Stimulated activated CD8-positive, alpha-beta memory T cell treated with anti-CD3 and anti-CD28 coated beads, Interleukin-12 subunit alpha, Interleukin-12 subunit beta, amount 100 ng/mL, for 4 hours (primary cell): Measurements from ENCODE around the gene EPS8L1.
"Not testable (repeated sequence)": the region's sequence is repeated elsewhere in the genome, so short reads cannot be mapped to it uniquely, and the experiment has no call there.

Source experiments
- DNase-seq: peaks from one replicate; pipeline ENCODE4 v3.0.0-alpha.2; 2020; ENCODE audit warnings: low read depth

Gene EPS8L1

DNA sequence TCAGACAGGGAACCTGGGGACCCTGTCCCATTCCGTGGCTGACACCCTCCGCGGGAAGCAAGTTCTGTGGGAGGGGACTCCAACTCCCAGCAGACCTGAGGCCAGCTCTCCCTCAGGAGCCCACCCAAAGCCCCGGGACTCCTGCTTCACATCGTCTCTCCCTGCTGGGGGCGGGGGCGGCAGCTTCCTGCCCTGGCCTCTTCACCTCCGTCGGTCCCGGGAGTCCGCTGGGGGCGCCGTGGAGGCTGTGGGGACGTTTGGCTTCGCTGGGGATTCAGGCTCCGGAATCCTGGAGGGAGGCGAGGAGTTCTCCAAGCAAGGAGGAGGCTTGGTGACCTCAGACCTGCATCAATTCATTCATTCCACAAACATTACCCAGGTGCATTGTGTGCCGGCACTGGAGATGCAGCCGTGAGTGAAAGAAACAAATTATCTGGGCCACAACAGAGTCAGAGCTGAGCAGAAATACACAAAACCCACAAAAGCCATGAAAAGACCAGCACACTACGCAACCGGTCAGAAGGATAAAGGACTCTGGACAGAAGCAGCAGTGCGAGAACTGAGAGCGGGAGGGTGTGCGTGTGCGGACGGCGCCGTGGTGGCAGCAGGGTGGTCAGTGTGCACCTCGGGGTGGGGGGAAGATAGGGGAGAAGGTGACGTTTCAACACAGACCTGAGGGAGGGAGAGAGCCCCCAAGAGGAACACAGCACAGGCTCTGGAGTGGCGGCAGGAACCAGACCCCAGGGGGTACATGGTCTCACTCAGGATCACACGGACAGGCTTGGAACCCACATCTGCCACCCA is 19.0 kb downstream of the EPS8L1 start:
- DNase-seq, result no peak

DNA sequence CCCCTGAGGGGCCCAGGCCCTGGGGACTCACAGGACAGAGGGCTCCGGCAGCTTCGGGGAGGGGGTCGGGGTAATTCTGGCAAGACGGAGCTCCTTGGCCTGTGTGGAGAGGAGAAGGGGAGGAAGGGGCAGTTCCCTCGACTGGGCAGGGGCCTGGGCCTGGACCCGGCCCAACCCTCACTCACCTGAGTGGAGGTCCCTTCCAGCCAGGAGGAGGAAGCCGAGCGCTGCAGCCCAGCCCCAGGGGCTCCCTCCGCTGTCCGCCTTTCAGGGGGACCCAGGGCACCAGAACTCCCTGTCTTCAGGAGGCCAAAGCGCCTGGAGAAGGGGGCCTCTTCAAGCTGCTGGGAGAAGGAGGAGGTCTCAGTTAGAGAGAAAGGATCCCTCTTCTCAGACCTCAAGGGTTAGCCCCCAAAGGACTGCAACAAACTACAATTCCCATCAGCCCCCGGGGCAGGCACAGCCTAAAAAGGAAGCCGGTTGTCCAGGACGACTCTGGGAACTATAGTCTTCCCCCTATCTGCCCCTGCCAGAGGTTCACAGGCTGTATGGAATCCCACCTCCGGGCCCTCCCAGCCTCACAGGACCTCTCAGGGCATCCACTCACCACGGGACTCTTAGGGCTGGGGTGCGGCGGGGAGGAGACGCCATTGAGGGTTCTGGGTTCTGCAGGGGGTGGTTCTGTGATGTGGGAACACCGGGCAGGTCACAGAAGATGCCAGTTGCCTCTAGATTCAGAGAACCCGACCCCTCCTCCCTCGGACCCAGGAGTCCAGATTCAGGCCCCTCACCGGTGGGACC is 19.8 kb downstream of the EPS8L1 start:
- DNase-seq, result no peak

DNA sequence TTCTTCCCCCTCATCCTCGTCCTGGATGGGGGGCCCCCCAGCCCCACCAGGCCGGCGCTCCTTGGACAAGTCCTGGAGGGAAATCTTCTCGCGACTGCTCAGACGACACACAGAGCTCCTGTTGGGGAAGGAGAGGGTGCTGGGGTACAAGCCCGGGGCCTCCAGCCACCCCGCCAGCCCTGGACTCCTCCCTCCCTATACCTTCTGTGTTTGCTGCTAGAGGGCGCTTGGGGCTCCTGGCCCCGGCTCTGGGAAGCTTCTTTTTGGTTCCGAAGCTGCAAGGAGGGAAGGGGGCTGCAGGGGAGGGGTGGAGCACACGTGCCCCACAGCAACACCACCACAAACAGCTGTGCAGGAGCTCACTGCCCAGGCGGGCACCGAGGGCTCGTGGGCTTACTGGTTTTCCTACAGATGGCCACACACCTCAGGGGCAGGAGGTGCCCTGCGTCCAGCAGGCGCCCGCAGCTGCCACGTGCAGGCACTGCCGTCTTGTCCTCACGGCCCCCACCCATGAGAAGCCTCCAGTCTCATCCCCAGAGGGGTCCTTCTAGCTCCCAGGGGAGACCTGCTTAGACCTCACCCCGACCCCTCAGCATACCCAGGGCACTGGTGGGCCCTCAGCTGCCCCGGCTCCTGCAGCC is 20.5 kb downstream of the EPS8L1 start:
- no peak for DNase-seq

DNA sequence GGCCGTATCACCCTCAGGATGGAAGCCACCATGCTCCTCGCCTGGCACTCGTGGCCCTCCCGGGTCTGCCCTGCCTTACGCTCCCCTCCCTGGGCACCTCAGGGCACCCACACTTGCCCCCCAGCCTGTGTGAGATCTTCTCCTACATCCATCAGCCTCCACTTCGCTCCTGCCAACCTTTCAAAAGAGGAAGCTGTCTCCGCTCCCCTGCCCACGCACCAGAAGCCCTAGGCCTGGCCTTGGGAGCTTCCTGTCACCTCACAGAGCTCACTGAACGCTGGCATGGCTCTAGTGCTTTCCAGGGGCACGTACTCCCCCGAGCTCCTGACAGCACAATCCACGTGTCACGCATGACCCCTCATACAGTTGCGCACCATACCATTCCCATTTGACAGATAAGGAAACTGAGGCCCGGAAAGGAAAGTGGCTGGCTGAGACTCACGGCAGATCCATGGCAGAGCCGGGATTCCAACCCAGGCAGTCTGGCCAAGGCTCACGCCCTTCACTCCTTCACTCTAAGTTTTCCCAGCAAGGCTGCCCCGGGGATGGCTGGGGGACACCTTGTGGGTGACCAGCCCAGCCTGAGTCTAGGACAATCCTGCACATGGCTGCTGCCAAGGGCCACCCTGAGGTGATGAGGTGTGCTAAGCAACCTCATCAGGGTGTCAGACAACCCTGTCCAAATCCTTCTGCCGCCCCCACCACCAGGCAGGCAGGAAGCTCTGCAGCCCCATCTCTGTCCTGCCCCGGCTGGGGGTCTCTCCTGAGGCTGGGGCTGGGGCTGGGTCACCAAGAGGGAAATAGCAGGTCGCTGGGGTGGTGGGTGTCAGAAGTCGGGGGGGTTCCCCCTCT is 22.4 kb downstream of the EPS8L1 start:
- DNase-seq, result no peak

DNA sequence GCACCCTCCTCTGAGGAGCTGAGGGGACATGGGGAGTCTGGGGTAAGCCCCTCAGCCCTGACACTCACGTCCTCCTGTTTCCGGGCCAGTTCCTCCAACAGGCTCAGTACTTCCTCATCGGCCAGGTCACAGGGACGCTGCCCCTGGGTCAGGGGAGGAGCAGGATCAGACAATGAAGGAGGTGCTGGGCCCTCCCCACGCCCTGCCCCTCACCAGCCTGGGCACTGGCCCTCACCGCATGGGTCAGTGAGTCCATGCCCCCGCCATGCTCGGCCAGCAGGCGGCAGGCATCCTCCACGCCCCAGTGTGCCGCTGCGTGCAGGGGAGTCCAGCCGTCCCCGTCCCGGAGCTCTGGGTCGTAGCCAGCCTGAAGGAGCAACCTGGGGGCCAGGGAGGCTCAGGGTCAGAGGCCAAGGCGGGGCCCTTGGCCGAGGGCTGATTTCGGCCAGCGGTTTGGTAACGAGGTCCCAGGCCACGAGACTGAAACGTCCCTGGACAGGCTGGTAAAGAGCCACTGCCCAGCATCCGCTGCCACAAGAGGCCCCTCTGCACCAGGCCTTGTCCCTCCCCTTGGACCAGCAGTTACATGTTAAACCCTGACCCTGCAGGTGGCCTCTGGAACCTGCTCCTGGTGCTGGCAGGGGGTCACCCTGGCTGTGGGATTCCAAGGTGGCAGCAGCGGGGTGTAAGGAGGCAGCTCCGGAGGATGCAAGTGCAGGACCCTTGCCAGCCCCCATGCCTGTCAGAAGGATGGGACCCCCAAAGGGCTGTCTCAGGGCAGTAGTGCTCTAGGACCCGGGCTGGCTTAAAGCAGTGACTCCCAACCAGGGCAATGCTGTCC is 23.3 kb downstream of the EPS8L1 start:
- no peak for DNase-seq

DNA sequence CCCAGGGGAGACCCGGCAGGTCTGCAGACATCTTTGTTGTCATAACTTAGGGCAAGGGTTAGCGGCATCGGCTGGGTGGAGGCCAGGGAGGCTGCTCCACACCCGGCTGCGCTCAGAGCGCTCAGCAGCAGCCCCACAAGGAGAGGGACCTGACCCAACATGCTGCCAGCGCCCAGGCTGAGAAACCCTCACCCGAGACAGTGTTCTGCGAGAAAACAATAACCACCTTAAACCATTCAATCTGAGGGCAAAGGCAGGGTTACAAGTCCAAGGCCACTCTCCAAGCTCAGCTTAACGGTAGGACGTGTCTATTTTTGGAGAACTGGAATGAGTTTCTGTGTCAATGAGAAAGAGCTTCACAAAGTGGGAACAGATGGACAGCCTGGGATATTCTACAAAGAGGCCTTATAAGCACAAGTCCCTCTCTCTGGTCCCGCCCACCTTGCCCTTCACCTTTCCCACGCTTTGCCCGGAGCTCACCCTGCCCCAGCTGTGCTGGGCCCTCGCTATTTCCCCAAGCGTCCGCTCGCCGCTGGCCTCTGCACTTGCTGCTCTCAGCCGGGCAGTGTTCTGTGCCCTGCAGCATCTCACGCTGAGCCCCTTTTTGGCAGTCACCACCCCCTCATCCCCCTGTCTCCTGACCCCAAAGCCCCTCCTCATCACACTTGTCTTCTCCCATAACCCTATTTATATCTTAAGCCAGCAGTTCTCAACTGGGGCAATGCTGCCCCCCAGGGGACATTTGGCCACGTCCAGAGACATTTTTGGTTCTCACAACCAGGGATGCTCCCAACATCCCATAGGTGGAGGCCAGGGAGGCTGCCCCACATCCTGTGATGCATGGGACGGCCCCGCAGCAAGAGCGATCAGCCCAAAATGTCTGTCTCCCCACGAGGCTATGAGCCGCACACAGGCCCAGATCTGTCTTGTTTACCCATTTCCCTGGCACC is 24.2 kb downstream of the EPS8L1 start:
- no peak for DNase-seq

DNA sequence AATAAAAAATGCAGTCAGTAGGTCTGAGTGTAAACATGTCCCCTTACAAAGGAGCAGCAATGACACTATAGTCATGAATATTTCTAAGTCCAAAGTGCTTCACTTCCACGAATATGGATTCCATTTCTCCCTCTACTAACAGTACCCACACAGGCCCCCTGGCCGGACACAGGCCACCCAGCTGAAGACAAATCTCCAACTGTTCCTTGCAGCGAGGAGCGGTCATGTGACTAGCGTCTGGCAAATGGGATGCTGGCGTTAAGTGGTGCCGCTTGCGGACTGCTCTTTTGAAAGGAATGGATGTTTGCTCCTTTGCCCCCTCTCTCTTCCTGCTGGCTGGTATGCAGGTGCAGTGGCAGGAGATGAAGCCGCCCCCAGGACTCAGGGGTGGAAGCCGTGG is 25.6 kb downstream of the EPS8L1 start:
- no peak for DNase-seq

DNA sequence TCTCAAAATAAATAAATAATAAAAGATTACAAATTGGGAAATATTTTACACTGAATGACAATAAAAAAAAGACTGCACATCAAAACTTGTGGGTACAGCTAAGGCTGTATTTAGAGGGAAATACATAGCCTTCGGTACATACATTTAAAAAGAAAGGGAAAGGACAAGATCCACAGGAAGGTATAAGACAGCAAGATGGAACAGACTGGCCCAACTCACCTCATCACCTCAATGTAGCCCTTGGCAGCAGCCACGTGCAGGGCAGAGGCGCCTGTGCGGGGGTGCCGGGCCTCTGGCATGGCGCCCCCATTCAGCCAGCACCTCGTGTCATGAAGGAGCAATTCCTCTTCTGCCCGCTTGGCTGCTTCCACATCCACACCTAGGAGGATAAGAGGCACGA is 27.5 kb downstream of the EPS8L1 start:
- no peak for DNase-seq

DNA sequence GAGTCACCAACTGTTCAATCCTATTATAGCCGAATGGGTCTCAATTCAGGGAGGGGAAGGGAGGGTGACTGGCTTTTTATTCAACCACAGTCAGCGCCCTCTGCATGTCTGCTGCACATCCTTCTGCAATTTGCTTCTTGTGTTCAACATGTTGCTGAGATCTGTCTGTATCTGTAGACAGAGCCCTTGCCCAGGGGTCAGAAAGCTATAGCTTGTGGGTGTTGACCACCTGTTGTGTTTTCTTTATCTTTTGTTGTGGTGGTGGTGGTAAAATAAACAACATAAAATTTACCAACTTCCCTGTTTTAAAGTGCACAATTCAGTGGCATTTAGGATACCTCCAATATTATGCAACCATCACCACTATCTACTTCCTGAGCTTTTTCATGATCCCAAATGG is 29.6 kb downstream of the EPS8L1 start:
- DNase-seq, result no peak

DNA sequence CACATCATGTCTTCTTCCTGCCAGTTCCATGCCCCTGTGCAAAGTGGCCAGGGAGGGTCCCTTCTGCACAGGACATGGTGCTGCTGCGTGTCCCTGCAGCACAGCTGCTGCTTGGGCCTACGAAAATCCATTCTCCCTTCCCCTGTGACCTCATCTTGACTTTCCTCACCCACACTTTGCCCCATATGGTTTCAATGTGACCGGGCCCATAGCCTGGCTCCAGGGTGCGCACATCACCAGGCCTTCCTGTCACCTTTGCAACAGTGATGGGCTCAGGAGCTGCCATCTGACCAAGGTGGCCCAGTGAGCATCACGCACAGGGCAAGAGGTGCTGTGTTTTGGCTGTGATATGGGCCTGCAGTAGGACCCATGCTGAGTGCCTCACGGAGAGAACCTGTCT is 30.9 kb downstream of the EPS8L1 start:
- no peak for DNase-seq

DNA sequence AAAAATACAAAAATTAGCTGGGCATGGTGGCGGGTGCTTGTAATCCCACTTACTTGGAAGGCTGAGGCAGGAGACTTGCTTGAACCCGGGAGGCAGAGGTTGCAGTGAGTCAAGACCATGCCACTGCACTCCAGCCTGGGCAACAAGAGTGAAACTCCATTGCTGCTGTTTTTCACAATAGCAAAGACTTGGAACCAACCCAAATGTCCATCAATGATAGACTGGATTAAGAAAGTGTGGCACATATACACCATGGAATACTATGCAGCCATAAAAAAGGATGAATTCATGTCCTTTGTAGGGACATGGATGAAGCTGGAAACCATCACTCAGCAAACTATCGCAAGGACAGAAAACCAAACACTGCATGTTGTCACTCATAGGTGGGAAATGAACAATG is 31.6 kb downstream of the EPS8L1 start:
- not testable (repeated sequence) for DNase-seq

DNA sequence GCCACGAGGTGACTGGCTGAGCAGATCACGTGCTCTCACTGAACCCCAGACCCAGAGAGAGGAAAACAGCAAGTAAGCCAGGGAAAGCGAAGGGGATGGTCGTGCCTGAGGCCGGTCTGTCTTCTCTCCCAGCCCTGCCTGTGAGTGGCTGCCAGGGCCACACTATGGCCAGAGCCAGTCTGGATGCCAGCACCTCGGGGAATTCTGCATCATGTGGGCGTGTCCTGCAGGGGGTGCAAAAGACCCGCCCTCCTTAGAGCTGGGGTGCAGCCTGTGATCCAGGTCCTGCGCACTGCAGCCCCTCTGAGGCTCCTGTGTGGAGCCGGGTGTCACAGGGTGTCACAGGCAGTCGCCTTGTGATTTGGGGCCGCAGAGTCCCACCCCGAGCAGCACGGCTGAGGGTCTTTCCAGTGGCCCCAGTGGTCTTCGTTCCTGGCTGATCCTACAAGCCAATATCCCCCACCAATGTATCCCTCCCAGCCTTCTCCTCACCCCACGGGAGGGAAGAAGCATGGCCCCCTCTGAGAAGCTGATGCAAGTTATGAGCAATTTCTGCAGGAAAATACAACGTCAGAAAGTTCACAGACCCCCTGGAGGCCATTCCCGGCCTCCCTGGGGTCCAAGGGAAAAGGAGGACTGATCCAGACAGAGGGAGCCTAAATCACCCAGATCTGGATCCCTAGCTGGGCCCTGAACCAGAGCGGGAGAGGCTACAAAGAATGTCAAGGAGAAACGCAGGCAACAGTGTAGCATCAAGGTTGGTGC is 34.0 kb downstream of the EPS8L1 start:
- DNase-seq, result no peak

DNA sequence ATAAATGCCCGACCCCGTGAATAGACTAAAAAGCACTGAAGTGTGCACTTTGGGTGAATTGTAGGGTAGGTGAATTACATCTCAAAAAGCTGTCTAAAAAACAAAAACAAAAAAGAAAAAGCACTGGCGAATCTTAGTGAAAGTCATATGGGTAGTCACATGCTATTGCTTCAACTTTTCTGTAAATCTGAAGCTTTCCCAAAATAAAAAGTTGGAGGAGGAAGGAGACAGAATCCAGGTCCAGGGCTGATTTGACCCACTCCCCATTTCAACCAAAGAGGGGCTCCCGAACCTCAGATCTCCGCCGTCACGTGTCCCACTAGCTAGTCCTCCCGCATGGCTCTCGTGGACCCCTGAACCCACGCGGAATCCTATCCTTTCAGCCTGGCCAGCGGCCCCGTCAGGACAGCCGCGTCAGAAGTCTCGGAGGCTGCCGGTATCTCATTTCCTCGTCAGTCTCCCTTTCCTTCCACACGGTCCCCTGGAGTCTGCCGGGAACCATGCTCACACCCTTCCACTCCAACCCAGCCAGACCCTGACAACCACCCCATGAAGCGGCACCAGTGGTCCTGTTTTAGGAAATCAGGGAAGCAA is 35.7 kb downstream of the EPS8L1 start:
- DNase-seq, result no peak

DNA sequence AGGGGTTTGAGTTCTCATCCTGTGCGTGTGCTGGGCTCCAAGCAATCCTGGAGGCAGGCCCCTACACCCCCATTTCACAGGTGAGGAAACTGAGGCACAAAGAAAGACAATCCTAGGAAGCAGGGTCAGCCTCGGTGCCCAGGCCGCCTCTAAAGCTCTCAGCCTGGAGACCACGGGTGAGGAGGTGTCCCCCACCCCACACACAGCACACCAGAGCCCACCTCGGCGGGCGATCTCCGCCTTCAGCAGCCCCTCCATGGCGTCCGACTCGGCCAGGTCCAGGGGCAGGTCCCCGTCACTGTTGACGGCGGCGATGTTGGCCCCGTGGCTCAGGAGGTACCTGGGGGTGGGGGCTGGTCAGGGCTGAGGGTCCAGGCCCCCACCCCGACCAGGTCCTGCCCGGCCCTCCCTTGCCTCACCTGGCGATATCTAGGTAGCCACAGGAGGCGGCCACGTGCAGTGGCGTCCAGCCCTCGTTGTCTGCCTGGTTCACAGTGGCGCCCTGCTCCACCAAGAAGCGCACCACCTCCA is 36.6 kb downstream of the EPS8L1 start:
- no peak for DNase-seq

DNA sequence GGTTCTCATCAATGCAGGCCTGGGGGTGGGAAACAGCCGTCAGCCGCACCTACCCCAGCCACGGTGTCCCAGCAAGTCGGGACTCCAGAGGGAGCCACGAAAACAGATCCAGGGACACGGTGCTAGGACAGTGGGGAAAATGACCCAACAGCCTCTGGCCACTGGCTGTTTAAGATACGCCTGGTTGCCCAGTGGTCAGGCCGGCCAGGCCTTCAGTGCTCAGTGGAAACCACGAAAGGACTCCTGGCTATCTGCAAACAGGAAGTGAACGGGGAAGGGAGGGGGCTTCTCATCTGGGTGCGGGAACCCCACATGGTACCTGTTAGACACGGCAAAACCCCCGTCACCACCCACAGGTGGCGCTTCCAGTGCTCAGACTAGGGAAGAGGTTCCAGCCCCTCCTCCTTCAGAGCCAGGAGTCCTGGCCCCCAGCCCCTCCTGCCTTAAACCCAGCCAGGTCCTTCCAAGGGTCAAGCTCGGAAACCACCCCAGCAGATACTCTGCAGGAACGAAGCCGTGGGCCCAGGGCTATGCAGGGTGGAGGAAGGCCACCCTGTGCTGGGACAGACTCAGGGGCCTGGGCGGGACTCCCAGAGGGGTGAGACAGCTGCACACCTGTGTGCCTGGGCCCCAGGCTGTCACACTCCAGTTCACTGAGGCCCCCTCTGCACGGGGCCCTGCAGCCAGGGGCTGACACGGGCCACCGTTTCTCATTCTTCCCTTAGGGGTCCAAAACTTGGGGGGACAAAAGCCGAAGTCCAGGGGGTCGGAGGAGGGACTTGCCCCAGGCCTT is 37.3 kb downstream of the EPS8L1 start:
- DNase-seq, result no peak

DNA sequence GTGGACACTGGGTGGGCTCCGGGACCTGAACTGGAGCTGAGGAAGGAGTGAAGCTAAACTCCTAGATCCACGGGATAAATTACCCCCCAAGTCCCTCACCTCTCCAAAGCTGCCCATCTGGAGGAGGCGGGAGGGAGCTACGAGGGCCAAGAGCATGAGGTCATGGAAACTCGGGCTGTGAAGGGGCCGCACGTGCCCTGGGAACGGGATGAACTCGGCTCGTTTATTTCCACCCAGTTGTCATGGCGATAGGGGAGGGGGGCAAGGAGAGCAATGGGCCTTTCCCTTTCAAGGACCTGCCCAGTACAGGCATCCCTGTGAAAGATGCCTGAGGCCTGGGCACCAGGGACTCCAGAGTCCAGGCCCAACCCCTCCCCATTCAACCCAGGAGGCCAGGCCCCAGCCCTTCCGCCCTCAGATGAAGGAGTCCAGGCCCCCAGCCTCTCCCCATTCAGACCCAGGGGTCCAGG is 37.9 kb downstream of the EPS8L1 start:
- no peak for DNase-seq

DNA sequence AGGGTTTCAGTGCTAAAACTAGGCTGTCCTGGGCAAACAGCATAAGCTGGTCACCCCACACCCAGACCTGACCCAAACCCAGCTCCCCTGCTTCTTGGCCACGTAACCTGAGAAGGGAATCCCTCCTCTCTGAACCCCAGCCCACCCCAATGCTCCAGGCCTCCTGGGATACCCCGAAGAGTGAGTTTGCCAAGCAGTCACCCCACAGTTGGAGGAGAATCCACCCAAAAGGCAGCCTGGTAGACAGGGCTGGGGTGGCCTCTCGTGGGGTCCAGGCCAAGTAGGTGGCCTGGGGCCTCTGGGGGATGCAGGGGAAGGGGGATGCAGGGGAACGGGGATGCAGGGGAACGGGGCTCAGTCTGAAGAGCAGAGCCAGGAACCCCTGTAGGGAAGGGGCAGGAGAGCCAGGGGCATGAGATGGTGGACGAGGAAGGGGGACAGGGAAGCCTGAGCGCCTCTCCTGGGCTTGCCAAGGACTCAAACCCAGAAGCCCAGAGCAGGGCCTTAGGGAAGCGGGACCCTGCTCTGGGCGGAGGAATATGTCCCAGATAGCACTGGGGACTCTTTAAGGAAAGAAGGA is 39.0 kb downstream of the EPS8L1 start:
- no peak for DNase-seq
